CD4-positive, alpha-beta T cell treated with Interleukin-4 for 4 hours (primary cell): ENCODE data around the gene NKD2.
"Not testable (repeated sequence)": the region's sequence is repeated elsewhere in the genome, so short reads cannot be mapped to it uniquely, and the experiment has no call there.

Experiments
- DNase-seq: peaks from one replicate; pipeline ENCODE4 v3.0.0-alpha.2; 2020

NKD2 gene

DNA sequence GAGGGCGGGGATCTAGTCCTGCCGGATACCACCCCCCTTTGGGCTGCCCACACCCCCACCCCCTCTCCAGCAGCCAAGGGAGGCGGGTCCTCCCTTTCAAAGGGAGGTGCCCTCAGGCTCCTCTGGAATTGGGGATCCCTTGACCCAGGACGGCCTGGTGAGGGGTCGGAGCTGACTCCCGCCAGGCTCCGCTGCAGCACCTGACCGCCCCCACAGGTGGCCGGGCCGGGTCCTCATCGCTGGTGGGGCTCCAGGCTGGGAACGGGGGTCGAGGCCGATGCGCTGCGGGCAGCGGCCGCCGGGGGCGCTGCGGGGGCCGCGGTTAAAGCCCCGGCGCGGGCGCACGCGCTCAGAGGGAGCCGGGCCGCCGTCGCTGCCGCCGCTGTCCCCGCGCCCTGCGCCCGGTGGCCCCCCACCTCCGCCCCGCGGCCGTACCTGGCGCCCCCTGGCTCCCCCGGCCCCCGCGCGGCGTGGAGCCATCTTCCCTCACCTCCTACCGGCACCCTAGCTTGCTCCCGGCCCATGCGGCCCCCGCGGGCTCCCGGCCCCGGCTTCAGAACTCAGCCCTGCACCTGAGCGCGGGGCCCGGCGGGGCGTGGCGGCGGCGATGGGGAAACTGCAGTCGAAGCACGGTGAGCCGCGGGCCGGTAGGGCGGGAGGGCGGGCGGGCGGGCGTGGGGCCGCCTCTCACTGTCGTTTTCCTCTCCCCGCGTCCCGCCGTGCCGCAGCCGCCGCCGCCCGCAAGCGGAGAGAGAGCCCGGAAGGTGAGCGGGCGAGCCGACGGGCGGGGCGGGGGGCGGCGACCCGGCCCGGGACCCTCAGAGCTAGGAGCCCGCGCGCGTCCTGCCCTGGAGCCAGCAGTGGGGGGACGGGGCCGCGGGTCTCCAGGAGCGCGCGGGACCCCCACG is at the start of gene NKD2:
Gene NKD2, plus strand, starts transcription at position 352 of the 908 bp plus-strand sequence. Its CDS starts 256 bp downstream, at position 608.
- DNase-seq: no peak

DNA sequence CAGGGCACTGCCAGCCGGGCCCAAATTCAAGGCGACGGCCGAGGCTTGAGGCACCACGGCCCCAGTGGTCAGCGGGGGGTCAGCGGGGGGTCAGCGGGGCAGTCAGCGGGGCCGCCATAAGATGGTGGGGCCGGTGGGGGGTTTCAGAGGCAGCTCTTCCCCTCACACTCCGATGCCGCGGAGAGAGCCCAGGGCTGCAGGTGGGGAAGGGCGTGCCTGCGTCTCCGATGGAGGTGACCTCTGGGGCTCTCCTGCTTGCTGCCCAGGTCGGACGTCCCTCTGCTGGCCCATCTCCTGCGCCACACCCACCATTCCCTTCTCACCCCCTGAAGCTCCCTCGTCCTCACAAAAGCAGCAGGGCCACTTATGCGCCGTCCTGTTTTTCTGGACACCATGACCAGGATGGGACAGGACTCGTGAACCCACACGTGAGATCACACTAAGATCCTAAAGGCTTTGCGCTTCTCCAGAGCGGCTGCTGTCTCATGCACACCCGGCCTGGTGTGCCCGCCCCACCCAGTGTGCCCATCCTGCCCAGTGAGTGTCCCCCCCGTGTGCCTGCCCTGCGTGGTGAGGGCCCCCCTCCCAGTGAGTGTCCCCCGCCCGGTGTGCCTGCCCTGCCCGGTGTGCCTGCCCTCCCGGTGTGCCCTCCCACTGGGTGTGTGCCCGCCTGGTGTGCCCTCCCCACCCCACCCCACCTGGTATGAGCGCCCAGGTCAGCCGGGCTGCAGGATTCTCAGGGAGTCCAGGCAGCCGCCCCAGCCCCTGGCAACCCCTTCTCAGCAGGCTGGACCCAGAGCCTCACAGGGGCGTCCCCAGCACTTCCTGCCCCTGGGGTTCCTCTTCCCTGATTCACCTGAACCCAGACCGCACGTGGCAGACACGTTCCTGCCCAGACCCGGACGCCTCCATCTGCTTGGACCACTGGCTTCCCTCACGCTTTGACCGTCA is 48.7 kb upstream of the NKD2 start:
- no peak for DNase-seq

DNA sequence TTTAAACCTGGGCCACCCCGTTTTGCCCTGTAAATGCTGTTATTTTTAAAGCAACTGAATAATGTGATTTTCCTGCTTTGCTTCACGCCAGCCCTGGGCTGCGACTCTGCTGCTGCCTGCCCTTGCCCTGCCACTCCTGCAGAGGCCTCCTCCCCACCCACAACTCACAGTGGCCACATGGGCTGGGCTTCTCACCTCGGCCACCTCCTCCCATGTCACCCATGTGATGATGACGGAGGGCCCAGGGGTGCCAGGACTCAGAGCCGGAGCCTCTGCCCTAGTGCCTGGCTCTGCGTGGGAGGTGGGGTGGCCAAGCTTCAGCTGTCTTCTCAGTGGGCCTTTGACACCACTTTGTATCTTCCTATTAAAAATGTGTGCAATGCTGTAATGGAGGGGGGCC is 48.1 kb upstream of the NKD2 start:
- DNase-seq: no peak

DNA sequence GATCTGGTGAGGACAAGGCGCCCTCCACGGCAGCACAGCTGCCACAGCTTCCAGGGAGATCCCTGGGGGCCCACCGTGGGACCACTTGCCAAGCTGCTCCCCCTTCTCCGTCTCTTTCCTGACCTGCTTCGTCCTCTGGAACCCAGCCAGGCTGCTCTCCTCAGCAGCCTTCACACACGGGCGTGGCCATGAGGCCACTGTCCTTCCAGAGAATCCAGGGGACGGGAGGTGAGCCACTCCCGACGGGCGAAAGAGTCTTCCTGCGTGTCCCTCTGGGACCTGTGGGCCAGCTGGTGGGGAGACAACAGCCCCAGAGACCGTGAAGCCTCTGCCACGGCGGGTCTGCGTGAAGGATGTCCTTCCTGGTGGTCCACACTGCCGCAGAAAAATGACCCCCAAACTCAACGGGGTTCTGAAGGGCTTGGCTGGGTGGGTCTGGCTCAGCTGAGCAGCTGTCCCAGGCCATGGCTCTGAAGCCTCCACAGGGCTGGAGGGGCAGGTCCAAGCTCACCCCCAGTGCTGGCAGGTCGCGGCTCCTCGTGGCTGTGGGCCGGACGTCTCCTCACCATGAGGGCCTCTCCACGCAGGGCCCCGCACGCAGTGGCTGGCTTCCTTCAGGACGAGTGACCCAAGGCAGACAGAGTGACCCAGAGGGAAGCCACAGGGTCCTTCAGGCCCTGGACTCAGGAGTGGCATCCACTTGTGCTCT is 47.4 kb upstream of the NKD2 start:
- DNase-seq: no peak

- DNase-seq: no peak
Measured at GRCh38 chr5:961711-962240, 46.8 kb upstream of the NKD2 start.

DNA sequence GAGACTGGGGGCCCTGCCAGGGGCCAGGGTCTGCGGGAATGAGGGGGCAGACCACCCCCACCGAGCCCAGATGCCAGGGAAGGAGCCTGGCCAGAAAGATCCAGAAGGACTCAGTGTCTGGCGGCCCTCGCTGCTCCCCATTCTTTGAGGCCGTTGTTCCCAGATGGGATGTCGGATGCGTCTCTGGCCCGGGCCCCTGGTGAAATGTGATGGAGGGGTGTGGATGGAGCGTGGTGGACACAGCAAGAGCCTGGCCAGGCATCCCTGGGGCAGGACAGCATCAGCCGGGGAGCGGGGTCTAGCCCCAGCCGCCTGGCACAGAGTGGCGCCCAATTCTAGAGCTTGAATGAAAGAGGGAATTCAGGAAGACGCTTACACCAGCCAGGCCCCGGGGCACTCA is 46.2 kb upstream of the NKD2 start:
- DNase-seq: no peak

GRCh38 chr5:962801-963200 is 45.8 kb upstream of the NKD2 start:
- no peak for DNase-seq

DNA sequence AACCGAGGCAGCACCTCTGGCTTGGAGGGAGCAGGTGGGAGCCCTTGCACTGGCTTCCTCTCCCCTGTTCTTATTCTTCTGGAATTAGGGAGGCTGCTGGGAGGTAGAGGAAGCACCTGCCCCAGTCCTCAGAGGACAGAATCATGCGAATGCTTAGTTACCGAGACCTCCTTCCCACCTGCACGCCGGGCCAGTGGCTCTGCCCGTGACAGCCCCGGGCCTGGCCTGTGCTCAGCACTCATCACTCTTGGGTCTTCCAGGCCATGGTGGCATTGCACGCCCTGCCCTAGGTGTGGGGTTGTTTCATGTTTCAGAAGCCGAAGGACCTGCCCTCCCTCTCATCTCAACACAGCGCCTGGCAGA is 45.3 kb upstream of the NKD2 start:
- no peak for DNase-seq

DNA sequence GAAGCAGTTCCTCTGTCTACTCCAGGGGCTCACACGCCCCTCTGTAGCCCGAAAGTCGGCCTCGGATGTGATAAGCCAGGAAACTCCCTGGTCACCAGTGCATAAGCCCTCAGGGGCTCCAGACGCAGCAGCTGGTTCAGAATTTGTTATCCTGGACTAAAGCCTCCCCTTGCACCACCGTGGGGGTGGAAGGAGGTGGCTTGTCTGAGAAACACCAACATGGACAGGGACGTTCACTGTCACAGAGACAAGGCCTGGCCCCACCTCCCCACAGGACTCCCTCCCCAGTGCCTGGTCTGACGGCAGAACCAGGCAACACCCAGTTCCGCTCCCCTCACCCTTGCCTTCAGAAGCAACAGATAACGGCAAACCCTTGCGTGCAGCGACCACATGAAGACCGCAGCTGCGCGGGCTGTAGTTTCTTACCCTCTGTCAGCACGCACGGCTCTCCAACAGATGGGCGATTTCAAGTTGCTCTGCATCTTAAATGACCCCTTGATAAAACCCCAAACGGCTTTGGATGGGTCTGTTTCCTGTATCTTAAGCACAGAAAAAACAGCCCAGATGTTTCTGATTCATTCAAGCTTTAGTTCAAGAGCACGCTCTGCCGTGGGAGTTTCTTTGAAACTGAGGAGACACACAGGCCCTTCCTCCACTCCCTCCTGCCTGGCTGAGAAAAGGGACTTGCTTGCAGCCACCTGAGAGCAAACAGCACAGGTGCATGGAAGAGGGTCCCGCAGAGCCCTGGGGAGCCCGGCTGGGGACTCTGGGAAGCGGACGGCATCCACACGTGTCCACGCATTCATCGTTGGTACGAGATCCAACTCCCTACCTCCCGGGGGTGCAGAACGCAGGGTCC is 44.7 kb upstream of the NKD2 start:
- DNase-seq: peak; percentile 1

DNA sequence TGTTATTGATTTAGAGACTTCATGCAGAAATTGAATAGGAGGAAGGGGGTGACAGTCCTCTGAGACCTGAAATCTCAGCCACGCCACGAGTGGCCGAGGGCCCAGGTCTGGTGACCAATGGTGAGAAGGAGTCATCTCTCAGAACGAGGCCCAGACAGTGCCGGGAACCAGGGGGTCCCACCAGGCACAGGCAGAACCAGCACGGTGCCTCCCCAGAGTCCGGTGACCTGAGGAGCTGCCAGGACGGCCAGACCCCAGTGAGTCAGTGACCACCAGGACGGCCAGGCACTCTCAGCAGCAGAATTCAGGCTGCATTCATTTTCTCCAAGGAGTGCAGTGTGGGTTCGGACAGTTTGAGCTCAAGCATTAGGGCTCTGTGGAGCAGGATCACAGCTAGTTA is 43.8 kb upstream of the NKD2 start:
- DNase-seq: no peak

GRCh38 chr5:965604-966344 is 42.8 kb upstream of the NKD2 start:
- DNase-seq: no peak

DNA sequence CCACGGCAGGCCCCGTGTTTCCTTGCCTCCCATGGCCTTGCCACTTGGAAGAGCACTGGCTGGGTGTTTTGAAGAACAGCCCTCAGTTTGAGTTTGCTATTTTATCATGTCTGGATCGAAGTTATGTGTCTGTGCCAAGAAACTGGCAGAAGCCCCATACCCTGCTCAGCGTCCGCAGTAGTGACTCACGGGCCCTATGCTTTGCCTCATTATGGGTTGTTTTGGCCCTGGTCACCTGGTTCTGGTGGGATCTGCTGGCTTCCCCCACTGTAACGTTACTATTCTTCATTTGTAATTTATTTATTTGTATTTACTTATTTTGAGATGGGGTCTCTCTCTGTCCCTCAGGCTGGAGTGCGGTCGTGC is 42.3 kb upstream of the NKD2 start:
- no peak for DNase-seq

- no peak for DNase-seq
Measured at GRCh38 chr5:966941-967340, 41.7 kb upstream of the NKD2 start.

DNA sequence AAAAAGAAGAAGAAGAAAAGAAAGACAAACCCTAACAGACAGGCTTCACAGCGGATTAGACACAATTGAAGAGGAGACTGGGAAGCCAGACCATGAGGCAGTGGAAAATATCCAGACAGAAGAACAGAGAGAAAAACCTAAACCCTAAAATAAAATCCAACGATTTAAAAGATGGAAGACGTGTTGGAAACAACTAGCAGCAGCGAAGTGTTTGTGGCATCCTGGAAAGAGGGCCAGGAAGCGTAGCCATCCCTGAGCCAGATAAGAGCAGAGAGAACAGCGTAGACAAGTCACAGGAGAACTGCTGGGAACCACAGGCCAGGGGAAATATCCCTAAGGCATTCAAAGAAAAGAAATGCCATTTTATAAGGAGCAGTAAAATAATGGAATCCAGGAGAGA is 39.7 kb upstream of the NKD2 start:
- no peak for DNase-seq

GRCh38 chr5:969408-969839 is 39.2 kb upstream of the NKD2 start:
- no peak for DNase-seq

DNA sequence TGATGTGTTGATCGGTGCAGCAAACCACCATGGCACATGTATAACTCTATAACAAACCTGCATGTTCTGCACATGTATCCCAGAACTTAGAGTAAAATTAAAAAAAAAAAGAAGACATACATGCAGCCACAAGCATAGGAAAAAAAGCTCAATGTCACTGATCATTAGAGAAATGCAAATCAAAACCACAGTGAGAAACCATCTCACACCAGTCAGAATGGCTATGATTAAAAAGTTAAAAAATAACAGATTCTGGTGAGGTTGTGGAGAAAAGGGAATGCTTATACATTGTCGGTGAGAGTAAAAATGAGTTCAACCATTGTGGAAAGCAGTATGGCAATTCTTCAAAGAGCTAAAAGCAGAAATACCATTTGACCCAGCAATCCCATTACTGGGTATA is 36.0 kb upstream of the NKD2 start:
- not testable (repeated sequence) for DNase-seq

GRCh38 chr5:976849-977751 is 31.5 kb upstream of the NKD2 start:
- DNase-seq: no peak

DNA sequence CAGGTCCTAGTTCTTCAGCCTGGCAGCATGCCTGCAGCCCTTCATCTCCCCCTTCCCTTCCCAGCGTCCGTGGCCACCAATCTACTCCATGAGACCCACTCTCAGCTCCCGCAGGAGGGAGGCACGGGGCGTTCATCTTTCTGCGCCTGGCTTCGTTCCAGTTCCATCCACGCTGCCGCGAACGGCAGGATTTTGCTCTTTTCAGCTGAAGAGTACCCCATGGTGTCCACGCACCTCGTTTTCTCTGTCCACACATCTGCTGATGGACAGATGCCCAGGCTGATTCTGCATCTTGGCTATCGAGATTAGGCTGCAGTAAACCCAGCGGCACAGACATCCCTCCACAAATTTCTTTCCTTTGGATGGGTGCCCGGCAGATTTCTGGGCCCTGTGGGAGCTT is 30.5 kb upstream of the NKD2 start:
- DNase-seq: no peak

GRCh38 chr5:978693-979092 is 29.9 kb upstream of the NKD2 start:
- DNase-seq: no peak
